Measurements from ENCODE around the gene DEPP1. TPM values are rescaled to one million over a fixed set of nuclear protein-coding genes. Genes with fewer than 3 reads are reported as not detected.

DEPP1 gene
- total and polyA plus RNA-seq, 2 of the 13 experiments (the other 11 are each of a cell fraction or from before 2014, with no cell fraction given) = 14.8 to 270 TPM

DNA sequence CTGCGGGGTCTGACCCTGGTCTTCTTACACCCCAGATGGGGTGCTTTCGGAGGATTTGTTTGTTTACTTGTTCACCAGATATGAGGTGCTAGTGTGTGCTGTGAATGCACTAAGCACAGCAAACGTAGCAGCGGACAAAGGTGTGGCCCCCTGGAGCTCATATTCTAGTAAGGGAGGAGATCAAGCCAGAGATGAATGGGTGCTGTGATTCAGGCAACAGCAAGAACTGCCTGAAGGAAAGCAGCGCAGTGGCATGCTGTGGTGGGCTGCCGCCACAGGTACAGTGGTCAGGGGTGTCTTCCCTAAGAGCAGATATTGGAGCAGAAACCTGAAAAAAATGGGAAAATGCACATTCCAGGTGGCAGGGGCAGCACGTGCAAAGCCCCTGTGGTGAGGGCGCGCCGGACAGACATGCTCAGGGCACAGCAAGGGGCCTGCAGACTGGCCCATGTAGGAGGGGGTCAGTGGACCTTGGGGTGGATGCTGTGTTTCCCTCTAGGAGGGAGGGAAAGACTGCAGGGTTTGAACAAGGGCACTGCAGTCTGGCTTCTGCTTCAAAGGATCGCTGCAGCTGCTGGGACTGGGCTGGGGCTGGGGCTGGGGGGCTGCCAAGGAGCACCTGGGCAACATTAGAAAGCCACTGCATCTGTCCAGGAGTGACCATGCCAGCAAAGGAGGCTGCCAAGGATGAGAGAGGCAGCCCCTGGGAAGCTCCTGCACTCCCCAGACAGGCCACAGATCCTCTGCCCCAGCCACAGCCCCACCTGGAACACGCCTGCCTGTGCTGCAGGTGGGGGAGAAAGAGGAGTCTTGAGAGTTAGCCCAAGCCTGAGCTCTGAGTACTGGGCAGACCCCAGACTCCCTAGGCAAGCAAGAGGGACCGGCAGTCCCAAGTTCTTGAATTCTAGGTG is 927 bp upstream of the DEPP1 start (continued):
- TF ChIP-seq ZBTB1 (CRISPR knock-in tag; IDR thresholded peaks at IDR 0.05; ENCODE audit: borderline replicate concordance) = no peak
- no peak for TF ChIP-seq ATF6 (CRISPR knock-in tag; conservative IDR thresholded peaks at IDR 0.05)
- TF ChIP-seq SIN3A (IDR thresholded peaks at IDR 0.05; ENCODE audit: borderline replicate concordance, low read depth, low read length) = no peak
- no peak for TF ChIP-seq RAD21 (CRISPR knock-in tag; IDR thresholded peaks at IDR 0.05)
- 0 out of 2 replicates have a peak, but pooled peaks have one; percentile 1 for TF ChIP-seq POGZ (CRISPR knock-in tag; IDR thresholded peaks at IDR 0.05)
- no peak for TF ChIP-seq HHEX (CRISPR knock-in tag; IDR thresholded peaks at IDR 0.05)
- TF ChIP-seq MAZ (IDR thresholded peaks at IDR 0.05; ENCODE audit: borderline replicate concordance, low read depth, low read length) = no peak
- TF ChIP-seq MAZ (CRISPR knock-in tag; IDR thresholded peaks at IDR 0.05; ENCODE audit: low read depth) = no peak
- TF ChIP-seq HOXA9 (CRISPR knock-in tag; IDR thresholded peaks at IDR 0.05; ENCODE audit: borderline replicate concordance) = no peak
- no peak for TF ChIP-seq ZFP36L1 (CRISPR knock-in tag; IDR thresholded peaks at IDR 0.05)
- TF ChIP-seq ZNF138 (CRISPR knock-in tag; IDR thresholded peaks at IDR 0.05; ENCODE audit: low read depth) = no peak
- TF ChIP-seq, protein P1, sequence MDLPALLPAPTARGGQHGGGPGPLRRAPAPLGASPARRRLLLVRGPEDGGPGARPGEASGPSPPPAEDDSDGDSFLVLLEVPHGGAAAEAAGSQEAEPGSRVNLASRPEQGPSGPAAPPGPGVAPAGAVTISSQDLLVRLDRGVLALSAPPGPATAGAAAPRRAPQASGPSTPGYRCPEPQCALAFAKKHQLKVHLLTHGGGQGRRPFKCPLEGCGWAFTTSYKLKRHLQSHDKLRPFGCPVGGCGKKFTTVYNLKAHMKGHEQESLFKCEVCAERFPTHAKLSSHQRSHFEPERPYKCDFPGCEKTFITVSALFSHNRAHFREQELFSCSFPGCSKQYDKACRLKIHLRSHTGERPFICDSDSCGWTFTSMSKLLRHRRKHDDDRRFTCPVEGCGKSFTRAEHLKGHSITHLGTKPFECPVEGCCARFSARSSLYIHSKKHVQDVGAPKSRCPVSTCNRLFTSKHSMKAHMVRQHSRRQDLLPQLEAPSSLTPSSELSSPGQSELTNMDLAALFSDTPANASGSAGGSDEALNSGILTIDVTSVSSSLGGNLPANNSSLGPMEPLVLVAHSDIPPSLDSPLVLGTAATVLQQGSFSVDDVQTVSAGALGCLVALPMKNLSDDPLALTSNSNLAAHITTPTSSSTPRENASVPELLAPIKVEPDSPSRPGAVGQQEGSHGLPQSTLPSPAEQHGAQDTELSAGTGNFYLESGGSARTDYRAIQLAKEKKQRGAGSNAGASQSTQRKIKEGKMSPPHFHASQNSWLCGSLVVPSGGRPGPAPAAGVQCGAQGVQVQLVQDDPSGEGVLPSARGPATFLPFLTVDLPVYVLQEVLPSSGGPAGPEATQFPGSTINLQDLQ (CRISPR knock-in tag; IDR thresholded peaks at IDR 0.05) = no peak
- TF ChIP-seq ERF (CRISPR knock-in tag; IDR thresholded peaks at IDR 0.05) = no peak
- TF ChIP-seq MED13 (CRISPR knock-in tag; IDR thresholded peaks at IDR 0.05) = no peak
- TF ChIP-seq, protein P2, sequence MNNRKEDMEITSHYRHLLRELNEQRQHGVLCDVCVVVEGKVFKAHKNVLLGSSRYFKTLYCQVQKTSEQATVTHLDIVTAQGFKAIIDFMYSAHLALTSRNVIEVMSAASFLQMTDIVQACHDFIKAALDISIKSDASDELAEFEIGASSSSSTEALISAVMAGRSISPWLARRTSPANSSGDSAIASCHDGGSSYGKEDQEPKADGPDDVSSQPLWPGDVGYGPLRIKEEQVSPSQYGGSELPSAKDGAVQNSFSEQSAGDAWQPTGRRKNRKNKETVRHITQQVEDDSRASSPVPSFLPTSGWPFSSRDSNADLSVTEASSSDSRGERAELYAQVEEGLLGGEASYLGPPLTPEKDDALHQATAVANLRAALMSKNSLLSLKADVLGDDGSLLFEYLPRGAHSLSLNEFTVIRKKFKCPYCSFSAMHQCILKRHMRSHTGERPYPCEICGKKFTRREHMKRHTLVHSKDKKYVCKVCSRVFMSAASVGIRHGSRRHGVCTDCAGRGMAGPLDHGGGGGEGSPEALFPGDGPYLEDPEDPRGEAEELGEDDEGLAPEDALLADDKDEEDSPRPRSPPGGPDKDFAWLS (CRISPR knock-in tag; IDR thresholded peaks at IDR 0.05; ENCODE audit: borderline replicate concordance) = no peak
- no peak for TF ChIP-seq ATRX (CRISPR knock-in tag; IDR thresholded peaks at IDR 0.05; ENCODE audit: borderline replicate concordance)
- TF ChIP-seq ZNF557 (CRISPR knock-in tag; IDR thresholded peaks at IDR 0.05) = no peak
- TF ChIP-seq ZNF572 (CRISPR knock-in tag; IDR thresholded peaks at IDR 0.05) = no peak
- TF ChIP-seq THAP11 (CRISPR knock-in tag; IDR thresholded peaks at IDR 0.05) = no peak
- TF ChIP-seq ZNF678 (CRISPR knock-in tag; IDR thresholded peaks at IDR 0.05) = no peak
- peak; percentile 44 for TF ChIP-seq AGO2 (optimal IDR thresholded peaks at IDR 0.05; ENCODE audit: low read depth, low read length)
- TF ChIP-seq GMEB1 (CRISPR knock-in tag; IDR thresholded peaks at IDR 0.05; ENCODE audit: borderline replicate concordance) = no peak
